ENCODE measurements around the gene DENND5B. TPM values are rescaled to one million over a fixed set of nuclear protein-coding genes. Genes with fewer than 3 reads are reported as not detected.

Gene DENND5B
- total and polyA plus RNA-seq, 2 of the 4 experiments (the other 2 are of a cell fraction) = 5.5 to 13.4 TPM

DNA sequence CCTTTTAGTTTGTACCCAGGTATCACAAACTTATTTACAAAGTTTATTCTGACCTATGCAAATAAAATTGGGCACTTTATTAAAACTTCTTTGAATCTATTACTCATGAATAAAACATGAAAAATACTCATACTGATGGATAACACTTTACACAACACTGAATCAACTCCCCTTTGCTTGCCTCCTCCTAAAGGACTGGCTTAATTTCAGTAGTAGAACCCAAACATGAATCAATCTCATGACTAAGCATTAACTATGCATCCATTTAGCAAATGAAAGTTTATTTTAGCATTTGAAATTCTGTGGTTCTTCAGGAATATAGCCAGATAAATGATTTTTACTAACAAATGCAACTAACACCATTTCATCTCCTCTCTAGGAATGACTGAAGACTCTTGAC is 32.4 kb downstream of the DENND5B start:
- Histone ChIP-seq H3K4ac (ENCODE audit: low read depth, low read length) (no peak overlapping the region), H2AFZ (replicated peaks; ENCODE audit: low read length, poor library complexity) (no peak overlapping the region), H2BK5ac (ENCODE audit: low read depth, low read length, poor library complexity, severe bottlenecking) (no peak overlapping the region), H2AK5ac (ENCODE audit: low read depth, low read length) (no peak overlapping the region), H2BK20ac (ENCODE audit: low read depth, low read length) (no peak overlapping the region), H3K9me1 (ENCODE audit: insufficient read depth, low read length) (no peaks in the 10 kb centered on the region), H3K18ac (ENCODE audit: low read depth, low read length) (no peak overlapping the region), H3K4me1 (ENCODE audit: control insufficient read depth, insufficient read depth, low read length) (peaks cover 2% of the 10 kb centered on the region; the same call in 1 of the 2 replicates), H3K4me3 (ENCODE audit: insufficient read depth, low read depth, low read length) (no peak overlapping the region), H3K27ac (ENCODE audit: insufficient read depth, low read length) (no peak overlapping the region), H3K79me1 (ENCODE audit: low read depth in 1 of 2, low read length in 2 of 2) (peaks cover 15 to 24% of the 10 kb centered on the region in 2 experiments), H4K20me1 (ENCODE audit: insufficient read depth, low read length) (no peaks in the 10 kb centered on the region), H3K27me3 (ENCODE audit: control insufficient read depth, insufficient read depth, low read length) (no peaks in the 10 kb centered on the region), H3K23ac (ENCODE audit: low read depth, low read length) (no peak overlapping the region), H4K91ac (ENCODE audit: insufficient read depth, low read depth, low read length) (no peak overlapping the region), H3K36me3 (ENCODE audit: control insufficient read depth, insufficient read depth, low read length) (no peaks in the 10 kb centered on the region), H3K9ac (ENCODE audit: low read depth, low read length) (no peak overlapping the region), H3K14ac (replicated peaks; ENCODE audit: low read depth, low read length) (no peak overlapping the region), H4K8ac (ENCODE audit: low read depth in 2 of 2, low read length in 2 of 2) (no peak overlapping the region), H2BK15ac (ENCODE audit: low read depth, low read length) (no peak overlapping the region), H4K5ac (ENCODE audit: low read depth, low read length) (no peak overlapping the region), H2BK120ac (ENCODE audit: low read depth, low read length) (no peak overlapping the region), H3K4me2 (ENCODE audit: low read depth, low read length) (peak overlapping the region; percentile 40; the same call in 1 of the 2 replicates), H2AK9ac (replicated peaks; ENCODE audit: low read depth, low read length, poor library complexity) (no peak overlapping the region), H3K9me3 (ENCODE audit: control insufficient read depth, insufficient read depth, low read length) (no peaks in the 10 kb centered on the region; the same call in 1 of the 2 replicates), H3K56ac (ENCODE audit: extremely low read depth, insufficient read depth, low read length) (no peak overlapping the region)
- CTCF ChIA-PET = interaction anchor here (0.5 kb wide), 1 partner anchor 37 kb away, joined by 4 read pairs; no protein-coding TSS in a partner anchor
- DNase-seq = peak; percentile 78
- intact Hi-C loops (cut with micrococcal nuclease) (no loop called here), dilution Hi-C loops (cut with HindIII; ENCODE audit: low sequenced_read_pairs, unreplicated experiment) (no loop called here), in situ Hi-C loops (cut with MboI; ENCODE audit: low sequenced_read_pairs) (no loop called here)
- no TSS peak for BruUV-seq (replicated peaks)
- TF ChIP-seq MAZ (IDR thresholded peaks at IDR 0.05; ENCODE audit: borderline replicate concordance, low read depth, low read length) (no peak), MAFK (IDR thresholded peaks at IDR 0.05; ENCODE audit: low read depth, low read length) (peak; percentile 81), SMC3 (IDR thresholded peaks at IDR 0.05; ENCODE audit: low read depth, low read length) (no peak), CHD1 (IDR thresholded peaks at IDR 0.05; ENCODE audit: low read depth, low read length) (no peak), RCOR1 (IDR thresholded peaks at IDR 0.05; ENCODE audit: insufficient replicate concordance, low read length) (no peak), RAD21 (IDR thresholded peaks at IDR 0.05; ENCODE audit: low read length) (no peak), RFX5 (IDR thresholded peaks at IDR 0.05; ENCODE audit: low read depth, low read length) (no peak), NFE2L2 (IDR thresholded peaks at IDR 0.05; ENCODE audit: low read depth, low read length) (peak; percentile 66), FOS (IDR thresholded peaks at IDR 0.05; ENCODE audit: low read depth, low read length) (no peak), CEBPB (IDR thresholded peaks at IDR 0.05; ENCODE audit: low read depth, low read length) (peak; percentile 29; the same call in 1 of the 2 replicates), BHLHE40 (IDR thresholded peaks at IDR 0.05; ENCODE audit: low read depth, low read length) (no peak), POLR2A (IDR thresholded peaks at IDR 0.05; ENCODE audit: low read depth, low read length) (no peak)
- TF ChIP-seq, protein P1, sequence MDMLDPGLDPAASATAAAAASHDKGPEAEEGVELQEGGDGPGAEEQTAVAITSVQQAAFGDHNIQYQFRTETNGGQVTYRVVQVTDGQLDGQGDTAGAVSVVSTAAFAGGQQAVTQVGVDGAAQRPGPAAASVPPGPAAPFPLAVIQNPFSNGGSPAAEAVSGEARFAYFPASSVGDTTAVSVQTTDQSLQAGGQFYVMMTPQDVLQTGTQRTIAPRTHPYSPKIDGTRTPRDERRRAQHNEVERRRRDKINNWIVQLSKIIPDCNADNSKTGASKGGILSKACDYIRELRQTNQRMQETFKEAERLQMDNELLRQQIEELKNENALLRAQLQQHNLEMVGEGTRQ (IDR thresholded peaks at IDR 0.05; ENCODE audit: low read depth, low read length) = no peak
- TF ChIP-seq, protein P2, sequence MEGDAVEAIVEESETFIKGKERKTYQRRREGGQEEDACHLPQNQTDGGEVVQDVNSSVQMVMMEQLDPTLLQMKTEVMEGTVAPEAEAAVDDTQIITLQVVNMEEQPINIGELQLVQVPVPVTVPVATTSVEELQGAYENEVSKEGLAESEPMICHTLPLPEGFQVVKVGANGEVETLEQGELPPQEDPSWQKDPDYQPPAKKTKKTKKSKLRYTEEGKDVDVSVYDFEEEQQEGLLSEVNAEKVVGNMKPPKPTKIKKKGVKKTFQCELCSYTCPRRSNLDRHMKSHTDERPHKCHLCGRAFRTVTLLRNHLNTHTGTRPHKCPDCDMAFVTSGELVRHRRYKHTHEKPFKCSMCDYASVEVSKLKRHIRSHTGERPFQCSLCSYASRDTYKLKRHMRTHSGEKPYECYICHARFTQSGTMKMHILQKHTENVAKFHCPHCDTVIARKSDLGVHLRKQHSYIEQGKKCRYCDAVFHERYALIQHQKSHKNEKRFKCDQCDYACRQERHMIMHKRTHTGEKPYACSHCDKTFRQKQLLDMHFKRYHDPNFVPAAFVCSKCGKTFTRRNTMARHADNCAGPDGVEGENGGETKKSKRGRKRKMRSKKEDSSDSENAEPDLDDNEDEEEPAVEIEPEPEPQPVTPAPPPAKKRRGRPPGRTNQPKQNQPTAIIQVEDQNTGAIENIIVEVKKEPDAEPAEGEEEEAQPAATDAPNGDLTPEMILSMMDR (conservative IDR thresholded peaks at IDR 0.05; ENCODE audit: low read depth, low read length) = no peak
- TF ChIP-seq, protein P3, sequence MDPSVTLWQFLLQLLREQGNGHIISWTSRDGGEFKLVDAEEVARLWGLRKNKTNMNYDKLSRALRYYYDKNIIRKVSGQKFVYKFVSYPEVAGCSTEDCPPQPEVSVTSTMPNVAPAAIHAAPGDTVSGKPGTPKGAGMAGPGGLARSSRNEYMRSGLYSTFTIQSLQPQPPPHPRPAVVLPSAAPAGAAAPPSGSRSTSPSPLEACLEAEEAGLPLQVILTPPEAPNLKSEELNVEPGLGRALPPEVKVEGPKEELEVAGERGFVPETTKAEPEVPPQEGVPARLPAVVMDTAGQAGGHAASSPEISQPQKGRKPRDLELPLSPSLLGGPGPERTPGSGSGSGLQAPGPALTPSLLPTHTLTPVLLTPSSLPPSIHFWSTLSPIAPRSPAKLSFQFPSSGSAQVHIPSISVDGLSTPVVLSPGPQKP (IDR thresholded peaks at IDR 0.05; ENCODE audit: borderline replicate concordance, low read depth, low read length) = no peak
- POLR2A ChIA-PET (ENCODE audit: unreplicated experiment) = no interaction called here
- ATAC-seq (ENCODE audit: low read depth) = peak; percentile 93

Measured in IMR-90 (cell line).